Aorta (tissue), 5 donors: ENCODE results near the gene VPS41. TPM values are rescaled to one million over a fixed set of nuclear protein-coding genes. Genes with fewer than 3 reads are reported as not detected.

ENCODE experiments used
- ATAC-seq: fragments of 200-7000 bp; cut with Tn5 transposase; one replicate; pipeline ENCODE4 v1.9.1; 2022; ENCODE audit warnings: moderate library complexity; ENCODE audit not compliant: low FRiP score
- DNase-seq, 2 donors: peaks; one replicate each; pipeline ENCODE4 v3.0.0-alpha.2; 2020
- H3K27ac ChIP-seq, 2 donors: one replicate each; pipeline ENCODE4 v1.5.1; 2013; ENCODE audit warnings: low read length in 2 of 2, mild to moderate bottlenecking in 2 of 2, moderate library complexity in 2 of 2, control low read depth in 1 of 2, inconsistent platforms in 1 of 2, low read depth in 1 of 2
- H3K27me3 ChIP-seq, 2 donors: one replicate each; pipeline ENCODE4 v1.6.1; 2013; ENCODE audit warnings: control low read depth in 1 of 2, low read length in 1 of 2, mild to moderate bottlenecking in 1 of 2, moderate library complexity in 1 of 2; ENCODE audit not compliant: insufficient read depth in 2 of 2, control insufficient read depth in 1 of 2
- H3K36me3 ChIP-seq, 2 donors: one replicate each; pipeline ENCODE4 v1.6.1; 2013; ENCODE audit warnings: control low read depth in 1 of 2, low read length in 1 of 2, mild to moderate bottlenecking in 1 of 2; ENCODE audit not compliant: insufficient read depth in 2 of 2, control insufficient read depth in 1 of 2
- H3K4me1 ChIP-seq, 2 donors: one replicate each; pipeline ENCODE4 v1.6.1; 2013; ENCODE audit warnings: low read length in 2 of 2, control low read depth in 1 of 2, mild to moderate bottlenecking in 1 of 2, moderate library complexity in 1 of 2; ENCODE audit not compliant: insufficient read depth in 2 of 2, control insufficient read depth in 1 of 2
- H3K4me3 ChIP-seq, 2 donors: one replicate each; pipeline ENCODE4 v1.5.1; 2013; ENCODE audit warnings: low read length in 2 of 2, control low read depth in 1 of 2, mild to moderate bottlenecking in 1 of 2
- H3K9me3 ChIP-seq: one replicate; pipeline ENCODE4 v1.6.1; 2013; ENCODE audit warnings: mild to moderate bottlenecking, low read length; ENCODE audit not compliant: control insufficient read depth
- WGBS, 2 donors: extraction: QIAGEN DNeasy Blood & Tissue Kit; methylation state at CpG; one replicate each; pipeline ENCODE4 v1.1.7; 2013; 5-methylcytosine and 5-hydroxymethylcytosine counted together
- intact Hi-C, 2 donors: fragments of 100-400 bp; cut with DNase I; formaldehyde crosslinking; loops; one replicate each; pipeline versions ENCODE4 v1.14.2 to v1.15.0; 2022
- polyA plus RNA-seq, 2 donors: library from polyadenylated mRNA; stranded (reverse); fragments of 200-250 nt; gene quantifications; one replicate each; pipeline ENCODE4 v1.2.3, GENCODE V29; 2013
- total RNA-seq, 2 donors: library from RNA; stranded (reverse); fragmentation: NEBNext Ultra II Directional; extraction: Animal tissue kit (Norgen Biotek cat#: 25700); gene quantifications; one replicate each; pipeline ENCODE4 v1.2.1, GENCODE V29; 2021
- donor health status: healthy with polysubstance abuse.
- donor health status: Bipolar disorder and iron deficiency.
- donor health status: DM: no; HTN: no; CAD: no.
- donor health status: DM: no; HTN: no; CAD: no.
- donor health status: DM: yes; HTN: yes; CAD: no.

Gene VPS41
- total and polyA plus RNA-seq, 4 donors: 20.8 to 92.3 (median 49.5) TPM

DNA sequence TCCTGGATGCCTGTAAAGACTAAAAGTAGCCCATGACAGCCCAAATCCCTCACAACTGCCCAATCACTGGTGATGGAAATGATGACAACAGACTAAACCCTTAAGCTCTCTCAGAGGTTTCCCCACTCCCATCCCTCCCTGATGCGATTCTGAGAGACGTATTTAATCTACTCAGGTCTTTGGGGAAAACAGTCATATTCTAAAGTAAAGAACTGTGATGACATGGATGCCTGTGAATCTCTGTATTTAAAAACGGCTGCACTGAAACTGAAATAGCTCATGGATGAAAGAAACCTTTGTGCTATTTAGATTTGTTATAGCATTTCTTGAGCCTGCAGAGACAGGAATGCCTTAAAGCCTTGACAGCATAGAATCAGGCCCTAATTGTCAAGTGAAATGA lies 28.5 kb downstream of the VPS41 start:
- intact Hi-C loops: no loop called here
- H3K4me1 ChIP-seq: no peaks in the 10 kb centered on the region
- peaks cover 0 to 2% of the 10 kb centered on the region in 2 donors for H3K36me3 ChIP-seq
- ATAC-seq: no peak
- no peaks in the 10 kb centered on the region for H3K27me3 ChIP-seq
- H3K4me3 ChIP-seq: no peak overlapping the region
- H3K9me3 ChIP-seq: no peaks in the 10 kb centered on the region
- H3K27ac ChIP-seq: no peak overlapping the region
- DNase-seq: no peak
- WGBS, 2 donors: 58 to 74% methylated on average over 3 of the region's 3 CpGs

DNA sequence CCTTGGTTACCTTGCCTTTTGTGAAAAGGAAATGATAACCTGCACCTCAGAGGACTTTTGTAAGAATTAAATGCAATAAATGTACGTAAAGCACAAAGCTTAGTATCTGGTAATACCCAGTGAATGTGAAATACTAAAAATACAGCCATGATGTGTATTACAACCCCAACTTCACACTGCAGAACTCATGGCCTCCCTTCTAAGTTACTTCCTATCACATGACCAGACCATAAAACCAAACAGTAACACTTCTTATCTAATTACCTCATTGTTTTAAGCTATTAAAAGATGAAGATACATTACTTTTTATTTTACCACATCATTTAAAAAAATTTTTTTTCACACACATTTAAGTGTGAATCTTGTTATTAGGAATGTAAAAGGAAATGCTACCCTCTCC lies 29.0 kb downstream of the VPS41 start:
- intact Hi-C loops: no loop called here

DNA sequence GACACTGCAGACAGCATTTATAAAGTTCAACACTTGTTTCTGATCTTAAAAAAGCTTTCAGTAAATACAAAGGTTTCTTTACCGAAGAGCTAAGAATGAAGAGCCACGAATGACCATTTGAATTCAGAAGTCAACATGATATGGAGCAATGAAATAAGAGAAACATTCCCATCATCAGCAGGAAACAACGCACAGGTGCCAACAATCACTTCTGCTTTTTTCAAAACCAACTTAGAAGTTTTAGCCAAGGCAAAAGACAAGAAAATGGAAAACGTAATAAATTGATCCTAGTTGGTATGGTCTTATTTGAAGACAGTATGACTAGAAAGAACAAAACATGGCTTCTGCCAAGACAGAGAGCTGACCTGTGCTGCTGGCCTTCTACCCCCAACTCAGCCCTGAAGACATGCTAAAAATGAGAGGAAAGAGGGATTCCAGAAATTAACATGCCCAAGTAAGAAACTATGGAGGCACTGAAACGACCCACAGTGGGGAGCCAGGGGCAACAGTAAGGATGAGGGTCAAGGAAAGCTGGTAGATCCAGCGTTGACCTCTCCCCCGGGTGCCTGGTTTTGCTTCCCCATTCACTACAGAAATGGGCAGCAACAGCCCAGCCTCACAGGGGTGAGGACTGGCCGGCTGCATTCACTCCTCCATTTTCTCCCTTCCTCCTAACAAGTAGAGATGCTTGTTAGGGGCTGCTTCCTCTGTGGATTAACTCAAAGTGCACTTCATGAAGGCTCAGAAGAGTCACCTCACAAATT lies 30.1 kb downstream of the VPS41 start:
- H3K27ac ChIP-seq: no peak overlapping the region
- H3K4me3 ChIP-seq: no peak overlapping the region
- no peaks in the 10 kb centered on the region for H3K4me1 ChIP-seq
- DNase-seq: no peak
- intact Hi-C loops: no loop called here
- H3K36me3 ChIP-seq: peaks cover 0 to 2% of the 10 kb centered on the region in 2 donors
- no peaks in the 10 kb centered on the region for H3K9me3 ChIP-seq
- no peaks in the 10 kb centered on the region for H3K27me3 ChIP-seq
- WGBS, 2 donors: 84 to 90% methylated on average over 8 of the region's 8 CpGs
- no peak for ATAC-seq

More for the DNA sequence above, 29.0 kb downstream of the VPS41 start:
- DNase-seq: no peak
- H3K27ac ChIP-seq: no peak overlapping the region
- H3K4me3 ChIP-seq: no peak overlapping the region
- no peak for ATAC-seq
- H3K9me3 ChIP-seq: no peaks in the 10 kb centered on the region
- peaks cover 0 to 2% of the 10 kb centered on the region in 2 donors for H3K36me3 ChIP-seq
- H3K27me3 ChIP-seq: no peaks in the 10 kb centered on the region
- no peaks in the 10 kb centered on the region for H3K4me1 ChIP-seq
- WGBS, 2 donors: 93 to 98% methylated on average over 1 of the region's 1 CpG

DNA sequence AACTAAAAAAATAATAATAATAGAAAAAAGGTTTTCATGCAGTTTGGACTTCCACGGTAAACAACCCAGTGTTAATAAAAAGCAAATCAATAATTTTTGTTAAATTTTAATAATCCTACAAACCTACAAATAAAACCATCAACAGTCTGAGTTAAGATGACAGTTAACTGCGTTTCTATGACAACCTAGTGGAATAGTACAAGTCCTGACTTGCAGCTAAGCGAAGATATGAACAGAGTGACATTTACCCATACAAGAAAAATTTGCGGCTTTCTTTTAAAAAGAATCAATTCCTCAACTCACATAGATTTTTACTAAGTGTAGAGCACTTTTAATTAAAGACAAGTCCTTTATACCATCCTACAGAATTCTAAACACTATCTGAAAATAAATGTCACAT lies 35.6 kb downstream of the VPS41 start:
- no peak for ATAC-seq
- H3K4me1 ChIP-seq: peaks cover 0 to 1% of the 10 kb centered on the region in 2 donors
- no peaks in the 10 kb centered on the region for H3K27me3 ChIP-seq
- 95 to 96% methylated on average over 4 of the region's 4 CpGs for WGBS, 2 donors
- peaks cover 0 to 5% of the 10 kb centered on the region in 2 donors for H3K36me3 ChIP-seq
- no peak overlapping the region for H3K27ac ChIP-seq
- DNase-seq: no peak
- no peaks in the 10 kb centered on the region for H3K9me3 ChIP-seq
- H3K4me3 ChIP-seq: no peak overlapping the region
- intact Hi-C loops: no loop called here

DNA sequence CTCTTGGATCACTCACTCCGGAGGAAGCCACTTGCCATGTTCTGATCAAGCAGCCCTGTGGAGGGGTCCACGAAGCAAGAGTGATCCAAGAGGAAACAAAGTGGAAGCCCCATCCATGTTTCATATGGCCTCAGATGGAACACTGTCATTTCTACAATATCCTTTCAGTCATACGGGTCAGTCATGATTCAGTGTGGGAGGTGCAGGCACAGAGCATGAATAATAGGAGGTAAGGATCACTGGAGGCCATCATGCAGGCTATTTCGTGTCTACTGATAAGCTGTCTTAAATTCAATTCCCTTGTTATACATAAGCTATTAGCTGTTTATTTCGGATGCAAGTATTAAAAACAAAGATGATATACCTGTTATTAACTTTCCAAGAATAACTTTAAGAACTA lies 36.8 kb downstream of the VPS41 start:
- Histone ChIP-seq H3K9me3 (no peaks in the 10 kb centered on the region), H3K36me3 (peaks cover 0 to 5% of the 10 kb centered on the region in 2 donors), H3K4me3 (no peak overlapping the region), H3K27ac (no peak overlapping the region), H3K4me1 (peaks cover 0 to 1% of the 10 kb centered on the region in 2 donors), H3K27me3 (no peaks in the 10 kb centered on the region)
- no peak for DNase-seq
- WGBS, 2 donors: 94% methylated on average over 5 of the region's 5 CpGs
- no peak for ATAC-seq
- intact Hi-C loops: no loop called here

DNA sequence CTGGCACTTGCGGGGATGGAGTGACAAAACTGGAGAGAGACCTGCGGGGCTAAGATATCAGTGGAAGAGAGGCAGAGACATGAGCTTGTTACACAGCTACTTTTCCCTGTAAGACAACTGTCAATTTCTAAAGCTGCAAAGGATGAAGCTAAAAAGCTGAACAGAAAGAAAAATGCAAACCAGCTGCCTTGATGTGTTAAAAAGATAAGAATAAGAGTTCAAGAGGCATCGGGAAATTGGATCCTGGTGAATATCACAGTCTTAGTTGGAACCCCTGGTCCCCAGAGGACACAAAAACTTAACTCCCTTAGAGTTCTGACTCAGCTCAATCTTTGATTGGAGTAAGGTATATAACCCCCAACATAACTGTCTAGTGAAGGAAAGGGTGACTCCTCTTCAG lies 38.8 kb downstream of the VPS41 start:
- Histone ChIP-seq H3K4me3 (no peak overlapping the region), H3K27me3 (no peaks in the 10 kb centered on the region), H3K9me3 (no peaks in the 10 kb centered on the region), H3K36me3 (peaks cover 0 to 6% of the 10 kb centered on the region in 2 donors), H3K4me1 (peaks cover 0 to 1% of the 10 kb centered on the region in 2 donors), H3K27ac (no peak overlapping the region)
- 78 to 80% methylated on average over 3 of the region's 3 CpGs for WGBS, 2 donors
- DNase-seq (no peak), ATAC-seq (no peak)
- intact Hi-C loops: no loop called here

DNA sequence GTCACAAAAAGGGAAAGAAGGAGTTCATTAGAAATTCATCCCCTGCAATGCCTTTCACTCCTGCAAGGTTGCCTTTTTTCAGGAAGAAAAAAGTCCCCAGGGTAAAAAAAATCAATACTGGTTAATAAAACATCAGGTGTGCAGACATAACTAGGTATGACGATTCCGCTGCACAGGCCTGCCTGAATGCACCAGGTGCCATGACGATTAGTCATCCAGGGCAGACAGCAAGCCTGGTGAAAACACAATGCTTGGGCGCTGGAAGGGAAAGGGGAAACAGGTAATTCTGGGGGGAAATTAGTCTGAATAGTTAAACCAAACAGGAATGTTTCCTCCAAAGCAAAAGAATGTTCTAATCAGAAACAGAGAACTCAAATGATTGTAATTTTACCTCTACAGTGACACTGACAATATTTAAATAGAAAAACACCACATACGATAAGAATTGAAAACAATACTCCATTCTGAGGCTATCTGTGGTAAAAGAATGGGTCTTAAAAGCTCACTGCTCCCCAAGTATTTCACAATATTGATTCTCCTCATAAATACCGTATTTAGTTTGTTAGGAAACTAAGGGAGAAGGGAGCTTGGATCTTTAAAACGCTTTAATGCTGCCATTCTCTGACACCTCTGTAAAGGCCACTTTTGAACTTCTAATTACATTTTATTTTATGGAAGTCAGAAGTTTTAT lies 45.2 kb downstream of the VPS41 start:
- H3K9me3 ChIP-seq: no peaks in the 10 kb centered on the region

DNA sequence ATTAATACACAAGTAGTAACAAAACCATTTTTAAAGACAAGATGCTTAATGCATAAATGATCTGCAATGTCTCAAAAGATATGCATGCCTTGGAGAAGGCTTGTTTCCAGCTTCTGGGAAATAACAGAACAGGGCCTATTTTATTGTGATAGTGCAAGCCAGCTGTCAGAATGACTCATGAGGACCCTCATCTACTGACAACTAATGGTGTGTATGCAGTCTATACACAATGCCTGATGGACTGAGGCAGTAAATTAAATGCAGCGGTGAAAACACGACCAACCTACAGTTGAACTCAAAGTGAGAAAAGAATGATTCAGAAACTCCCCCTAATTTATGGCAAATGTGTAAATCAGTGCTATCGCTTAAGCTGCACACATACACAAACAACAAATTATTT lies 46.3 kb downstream of the VPS41 start:
- Histone ChIP-seq H3K4me3 (no peak overlapping the region), H3K4me1 (no peaks in the 10 kb centered on the region), H3K27me3 (no peaks in the 10 kb centered on the region), H3K9me3 (no peaks in the 10 kb centered on the region), H3K27ac (no peak overlapping the region), H3K36me3 (peaks cover 0 to 3% of the 10 kb centered on the region in 2 donors)
- no peak for DNase-seq
- ATAC-seq: no peak
- intact Hi-C loops: no loop called here
- 69 to 79% methylated on average over 3 of the region's 3 CpGs for WGBS, 2 donors

More for the DNA sequence above, 45.2 kb downstream of the VPS41 start:
- no peaks in the 10 kb centered on the region for H3K27me3 ChIP-seq
- no peaks in the 10 kb centered on the region for H3K4me1 ChIP-seq
- no peak overlapping the region for H3K4me3 ChIP-seq
- ATAC-seq (no peak), DNase-seq (no peak)
- H3K27ac ChIP-seq: no peak overlapping the region
- WGBS, 2 donors: 90 to 91% methylated on average over 7 of the region's 7 CpGs
- intact Hi-C loops: no loop called here
- peaks cover 0 to 3% of the 10 kb centered on the region in 2 donors for H3K36me3 ChIP-seq
